Trophoblast cell (in vitro differentiated cells and primary cell): Measurements from ENCODE around the gene SRSF7.
"Not testable (repeated sequence)": the region's sequence is repeated elsewhere in the genome, so short reads cannot be mapped to it uniquely, and the experiment has no call there.

Experiments
- DNase-seq, 2 donors: peaks; one replicate each; pipeline ENCODE4 v3.0.0-alpha.2; 2016
- H2AFZ ChIP-seq: 2 replicates; pipeline ENCODE4 v1.6.1; 2013; ENCODE audit warnings: low read length, moderate library complexity, mild to moderate bottlenecking; ENCODE audit not compliant: insufficient read depth, poor library complexity
- H2AK5ac ChIP-seq: 2 replicates; pipeline ENCODE4 v1.6.1; 2013; ENCODE audit warnings: mild to moderate bottlenecking, low read length
- H2BK120ac ChIP-seq: 2 replicates; pipeline ENCODE4 v1.6.1; 2013; ENCODE audit warnings: low read length, mild to moderate bottlenecking, moderate library complexity; ENCODE audit not compliant: insufficient read depth, poor library complexity
- H2BK12ac ChIP-seq: 2 replicates; pipeline ENCODE4 v1.6.1; 2013; ENCODE audit warnings: mild to moderate bottlenecking, low read length, moderate library complexity
- H2BK5ac ChIP-seq: 2 replicates; pipeline ENCODE4 v1.6.1; 2013; ENCODE audit warnings: low read length, low read depth, moderate library complexity, mild to moderate bottlenecking; ENCODE audit not compliant: poor library complexity
- H3K14ac ChIP-seq: 2 replicates; pipeline ENCODE4 v1.6.1; 2013; ENCODE audit warnings: mild to moderate bottlenecking, low read length
- H3K18ac ChIP-seq: 2 replicates; pipeline ENCODE4 v1.6.1; 2013; ENCODE audit warnings: mild to moderate bottlenecking, low read length
- H3K23ac ChIP-seq: 2 replicates; pipeline ENCODE4 v1.6.1; 2013; ENCODE audit warnings: low read length
- H3K27ac ChIP-seq: 2 replicates; pipeline ENCODE4 v1.5.1; 2013; ENCODE audit warnings: low read depth, mild to moderate bottlenecking, inconsistent platforms, low read length, moderate library complexity
- H3K27me3 ChIP-seq: 2 replicates; pipeline ENCODE4 v1.6.1; 2013; ENCODE audit warnings: inconsistent platforms, mild to moderate bottlenecking, low read length, moderate library complexity; ENCODE audit not compliant: insufficient read depth
- H3K36me3 ChIP-seq, 2 experiments: 1 replicate in 1 of 2; 2 replicates in 1 of 2; pipeline ENCODE4 v1.6.1; 2013; ENCODE audit warnings: low read length in 2 of 2, mild to moderate bottlenecking in 2 of 2, moderate library complexity in 1 of 2; ENCODE audit not compliant: insufficient read depth in 2 of 2, control insufficient read depth in 1 of 2
- H3K4ac ChIP-seq: 2 replicates; pipeline ENCODE4 v1.6.1; 2013; ENCODE audit warnings: low read depth, mild to moderate bottlenecking, low read length, moderate library complexity
- H3K4me1 ChIP-seq, 2 experiments: 1 replicate in 1 of 2; 2 replicates in 1 of 2; pipeline ENCODE4 v1.6.1; 2013; ENCODE audit warnings: low read length in 2 of 2, mild to moderate bottlenecking in 2 of 2, moderate library complexity in 1 of 2; ENCODE audit not compliant: insufficient read depth in 2 of 2, control insufficient read depth in 1 of 2
- H3K4me2 ChIP-seq: 2 replicates; pipeline ENCODE4 v1.6.1; 2013; ENCODE audit warnings: inconsistent platforms, mild to moderate bottlenecking, low read length, moderate library complexity
- H3K4me3 ChIP-seq: 2 replicates; pipeline ENCODE4 v1.5.1; 2013; ENCODE audit warnings: mild to moderate bottlenecking, low read depth, low read length, inconsistent platforms
- H3K79me1 ChIP-seq: one replicate; pipeline ENCODE4 v1.6.1; 2013; ENCODE audit warnings: low read length
- H3K79me2 ChIP-seq: 2 replicates; pipeline ENCODE4 v1.6.1; 2013; ENCODE audit warnings: low read length, mild to moderate bottlenecking; ENCODE audit not compliant: control insufficient read depth, insufficient read depth, poor library complexity
- H3K9ac ChIP-seq: 2 replicates; pipeline ENCODE4 v1.6.1; 2013; ENCODE audit warnings: mild to moderate bottlenecking, low read length
- H3K9me3 ChIP-seq: 2 replicates; pipeline ENCODE4 v1.6.1; 2013; ENCODE audit warnings: low read depth, mild to moderate bottlenecking, control low read depth, inconsistent platforms, low read length; ENCODE audit not compliant: insufficient read depth
- H4K12ac ChIP-seq: 2 replicates; pipeline ENCODE4 v1.6.1; 2013; ENCODE audit warnings: low read depth, mild to moderate bottlenecking, low read length, moderate library complexity
- H4K8ac ChIP-seq: 2 replicates; pipeline ENCODE4 v1.6.1; 2013; ENCODE audit warnings: low read depth, mild to moderate bottlenecking, low read length, moderate library complexity
- H4K91ac ChIP-seq: one replicate; pipeline ENCODE4 v1.6.1; 2013; ENCODE audit warnings: low read depth, mild to moderate bottlenecking, low read length, moderate library complexity
- WGBS: extraction: QIAGEN DNeasy Blood & Tissue Kit; methylation state at CpG from one replicate; pipeline ENCODE4 v1.1.7; 2013; ENCODE audit warnings: missing lambda C conversion rate; ENCODE audit not compliant: insufficient read length, insufficient coverage; ENCODE audit errors: extremely low coverage; 5-methylcytosine and 5-hydroxymethylcytosine counted together

The SRSF7 gene

GRCh38 chr2:38704664-38705063 is 46.5 kb downstream of the SRSF7 start:
- no peaks in the 10 kb centered on the region for H3K9me3 ChIP-seq
- H4K91ac ChIP-seq: no peak overlapping the region
- no peak overlapping the region for H2BK12ac ChIP-seq
- no peak overlapping the region for H4K12ac ChIP-seq
- no peaks in the 10 kb centered on the region for H3K4me1 ChIP-seq
- no peaks in the 10 kb centered on the region for H3K27me3 ChIP-seq
- no peak overlapping the region for H3K4me3 ChIP-seq
- H2AFZ ChIP-seq: no peak overlapping the region
- H3K36me3 ChIP-seq: no peaks in the 10 kb centered on the region
- H3K79me1 ChIP-seq: no peaks in the 10 kb centered on the region
- H3K4ac ChIP-seq: no peak overlapping the region
- H3K4me2 ChIP-seq: no peak overlapping the region
- no peaks in the 10 kb centered on the region for H3K79me2 ChIP-seq
- H3K14ac ChIP-seq: no peak overlapping the region
- no peak overlapping the region for H4K8ac ChIP-seq
- no peak for DNase-seq
- no peak overlapping the region for H2BK120ac ChIP-seq
- H3K18ac ChIP-seq: no peak overlapping the region
- no peak overlapping the region for H2BK5ac ChIP-seq
- no peak overlapping the region for H2AK5ac ChIP-seq
- no peak overlapping the region for H3K9ac ChIP-seq
- no peak overlapping the region for H3K27ac ChIP-seq
- WGBS: no CpG with 5 or more reads among the region's 2 CpGs
- H3K23ac ChIP-seq: no peak overlapping the region

- DNase-seq: peak in 1 of 2 donors; percentile 57
- not testable (repeated sequence) for H3K23ac ChIP-seq, H2BK5ac ChIP-seq, H3K4me3 ChIP-seq, H3K18ac ChIP-seq, H3K14ac ChIP-seq, H3K4me1 ChIP-seq, H4K91ac ChIP-seq, H3K79me1 ChIP-seq, H3K9ac ChIP-seq, H4K12ac ChIP-seq, H3K27ac ChIP-seq, H2BK120ac ChIP-seq, H3K9me3 ChIP-seq, H4K8ac ChIP-seq, H2BK12ac ChIP-seq, H3K4me2 ChIP-seq, H2AK5ac ChIP-seq, H3K36me3 ChIP-seq, H2AFZ ChIP-seq, H3K27me3 ChIP-seq, H3K79me2 ChIP-seq, H3K4ac ChIP-seq
- WGBS: no CpG with 5 or more reads among the region's 5 CpGs
These were observed 47.8 kb downstream of the SRSF7 start for GRCh38 chr2:38703336-38703735.

- Histone ChIP-seq H3K79me1 (no peaks in the 10 kb centered on the region), H3K4me2 (no peak overlapping the region), H3K4ac (no peak overlapping the region), H2BK12ac (no peak overlapping the region), H3K36me3 (no peaks in the 10 kb centered on the region), H3K23ac (no peak overlapping the region), H4K91ac (no peak overlapping the region), H3K9me3 (no peaks in the 10 kb centered on the region), H2AK5ac (no peak overlapping the region), H2BK5ac (no peak overlapping the region), H3K27ac (no peak overlapping the region), H3K27me3 (no peaks in the 10 kb centered on the region), H3K79me2 (no peaks in the 10 kb centered on the region), H4K12ac (no peak overlapping the region), H4K8ac (no peak overlapping the region), H2AFZ (no peak overlapping the region), H2BK120ac (no peak overlapping the region), H3K4me3 (no peak overlapping the region), H3K18ac (no peak overlapping the region), H3K9ac (no peak overlapping the region), H3K4me1 (no peaks in the 10 kb centered on the region), H3K14ac (no peak overlapping the region)
- no CpG with 5 or more reads among the region's 1 CpG for WGBS
- peak in 1 of 2 donors; percentile 60 for DNase-seq
These were observed 48.7 kb downstream of the SRSF7 start for GRCh38 chr2:38702413-38702812.

- H3K9me3 ChIP-seq: no peaks in the 10 kb centered on the region
- no peaks in the 10 kb centered on the region for H3K4me1 ChIP-seq
- no peak overlapping the region for H3K4me2 ChIP-seq
- H2BK5ac ChIP-seq: no peak overlapping the region
- H3K4ac ChIP-seq: no peak overlapping the region
- no peak overlapping the region for H3K18ac ChIP-seq
- no peaks in the 10 kb centered on the region for H3K36me3 ChIP-seq
- no peak for DNase-seq
- H3K79me2 ChIP-seq: no peaks in the 10 kb centered on the region
- no peak overlapping the region for H3K27ac ChIP-seq
- H3K23ac ChIP-seq: no peak overlapping the region
- H3K4me3 ChIP-seq: no peak overlapping the region
- no peak overlapping the region for H4K12ac ChIP-seq
- H3K79me1 ChIP-seq: no peaks in the 10 kb centered on the region
- no peak overlapping the region for H2AK5ac ChIP-seq
- no peak overlapping the region for H4K91ac ChIP-seq
- no peak overlapping the region for H4K8ac ChIP-seq
- no peaks in the 10 kb centered on the region for H3K27me3 ChIP-seq
- H2BK120ac ChIP-seq: no peak overlapping the region
- H3K9ac ChIP-seq: no peak overlapping the region
- WGBS: no CpG with 5 or more reads among the region's 4 CpGs
- no peak overlapping the region for H2AFZ ChIP-seq
- H3K14ac ChIP-seq: no peak overlapping the region
- H2BK12ac ChIP-seq: no peak overlapping the region
These were observed 49.6 kb downstream of the SRSF7 start for GRCh38 chr2:38701542-38701941.
